Activated effector memory CD4-positive, alpha-beta T cell treated with anti-CD3 and anti-CD28 coated beads, Interleukin-2, amount 50 U/mL, for 16 hours (primary cell): Measurements from ENCODE around the gene COA5.
"Not testable (repeated sequence)": the region's sequence is repeated elsewhere in the genome, so short reads cannot be mapped to it uniquely, and the experiment has no call there.

ENCODE experiments used
- DNase-seq: peaks from one replicate; pipeline ENCODE4 v3.0.0-alpha.2; 2020

COA5 gene

DNA sequence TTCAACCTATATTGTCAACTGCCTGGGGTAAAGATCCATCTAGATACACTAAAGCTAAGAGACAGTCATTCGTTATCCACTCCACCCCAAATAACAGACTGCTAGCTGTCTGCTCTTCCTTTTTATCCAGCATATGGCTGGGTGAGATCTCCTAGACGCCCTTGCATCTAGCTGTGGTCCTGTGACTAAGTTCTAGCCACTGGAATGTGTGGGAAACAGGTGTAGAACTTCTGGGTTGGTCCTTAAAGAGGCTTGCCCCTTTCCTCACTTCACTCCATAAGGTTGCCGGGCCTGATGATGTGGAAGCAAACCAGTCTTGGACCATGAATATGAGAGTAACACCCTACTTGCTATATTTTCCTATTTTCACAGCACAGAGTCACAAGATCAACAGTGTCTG lies 3.2 kb downstream of the COA5 start:
- DNase-seq: no peak

- DNase-seq: no peak
Observed at GRCh38 chr2:98604547-98604946, 3.8 kb downstream of the COA5 start.

DNA sequence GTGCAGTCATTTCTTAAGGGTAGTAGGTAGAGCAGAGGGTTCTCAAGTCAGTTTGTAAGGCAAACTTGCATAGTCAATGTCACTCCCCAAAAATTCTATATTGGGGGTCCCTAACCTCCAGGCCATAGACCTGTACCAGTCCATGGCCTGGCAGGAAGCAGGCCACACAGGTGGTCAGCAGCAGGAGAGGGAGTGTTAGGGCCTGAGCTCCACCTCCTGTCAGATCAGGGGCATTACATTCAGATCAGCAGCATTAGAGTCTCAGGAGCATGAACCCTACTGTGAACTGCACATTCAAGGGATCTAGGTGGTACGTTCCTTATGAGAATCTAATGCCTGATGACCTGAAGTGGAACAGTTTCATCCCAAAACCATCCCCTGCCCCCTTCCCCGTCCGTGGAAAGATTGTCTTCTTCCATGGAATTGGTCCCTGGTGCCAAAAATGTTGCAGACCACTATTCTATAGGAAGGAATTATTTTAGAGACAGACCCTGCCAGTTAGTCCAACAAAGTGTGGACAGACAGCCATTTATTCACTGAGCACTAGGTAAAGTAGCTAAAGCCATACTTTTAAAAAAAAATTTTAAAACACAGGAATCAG lies 6.7 kb downstream of the COA5 start:
- no peak for DNase-seq

DNA sequence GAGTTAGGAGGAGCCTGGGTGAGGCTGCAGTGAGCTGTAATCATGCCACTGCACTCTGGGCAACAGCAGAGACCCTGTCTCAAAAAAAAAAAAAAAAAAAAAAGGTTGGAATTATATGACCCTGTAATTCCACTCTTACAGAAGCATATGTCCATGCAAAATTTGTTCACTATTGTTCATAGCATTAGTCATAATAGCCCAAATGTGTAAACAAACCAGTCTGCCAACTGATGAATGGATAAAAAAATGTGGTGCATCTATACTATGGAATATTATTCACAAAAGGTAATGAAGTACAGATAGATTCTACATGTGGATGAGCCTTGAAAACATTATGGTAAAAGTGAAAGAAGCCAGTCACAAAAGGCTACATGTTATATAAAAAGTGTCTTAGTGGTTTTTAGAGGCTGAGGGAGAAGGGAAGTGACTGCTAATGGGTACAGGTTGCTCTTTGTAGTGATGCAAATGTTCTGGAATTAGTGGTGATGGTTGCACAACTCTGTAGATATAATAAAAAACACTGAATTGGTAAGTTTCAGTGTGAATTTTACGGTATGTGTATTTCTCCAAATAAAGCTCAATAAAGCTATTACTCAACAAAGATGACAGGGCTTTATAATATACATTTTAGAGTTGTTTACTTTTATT lies 9.4 kb downstream of the COA5 start:
- DNase-seq: no peak

GRCh38 chr2:98594665-98595064 lies 13.6 kb downstream of the COA5 start:
- DNase-seq: not testable (repeated sequence)

- DNase-seq: peak; percentile 57
Observed at GRCh38 chr2:98592565-98592964, 15.7 kb downstream of the COA5 start.

DNA sequence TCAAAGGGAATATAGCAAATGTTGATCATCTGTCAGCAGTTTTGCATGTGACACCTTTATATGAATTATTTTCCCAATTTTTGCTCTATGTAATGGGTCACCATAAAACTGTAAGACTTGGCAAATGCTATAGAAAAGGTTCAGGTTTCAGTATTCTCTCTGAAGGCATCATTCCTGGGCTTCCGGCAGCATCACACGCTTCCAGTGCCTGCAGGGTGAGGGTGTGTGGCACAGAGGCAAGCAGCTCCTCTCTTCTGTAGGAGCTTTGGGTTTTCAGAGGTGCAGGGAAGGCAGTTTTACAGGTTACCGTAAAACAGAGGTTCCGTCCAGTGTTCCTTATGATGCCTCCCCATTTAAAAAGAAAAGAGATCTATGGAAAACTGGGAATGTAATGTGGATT lies 18.8 kb downstream of the COA5 start:
- DNase-seq: peak; percentile 12

DNA sequence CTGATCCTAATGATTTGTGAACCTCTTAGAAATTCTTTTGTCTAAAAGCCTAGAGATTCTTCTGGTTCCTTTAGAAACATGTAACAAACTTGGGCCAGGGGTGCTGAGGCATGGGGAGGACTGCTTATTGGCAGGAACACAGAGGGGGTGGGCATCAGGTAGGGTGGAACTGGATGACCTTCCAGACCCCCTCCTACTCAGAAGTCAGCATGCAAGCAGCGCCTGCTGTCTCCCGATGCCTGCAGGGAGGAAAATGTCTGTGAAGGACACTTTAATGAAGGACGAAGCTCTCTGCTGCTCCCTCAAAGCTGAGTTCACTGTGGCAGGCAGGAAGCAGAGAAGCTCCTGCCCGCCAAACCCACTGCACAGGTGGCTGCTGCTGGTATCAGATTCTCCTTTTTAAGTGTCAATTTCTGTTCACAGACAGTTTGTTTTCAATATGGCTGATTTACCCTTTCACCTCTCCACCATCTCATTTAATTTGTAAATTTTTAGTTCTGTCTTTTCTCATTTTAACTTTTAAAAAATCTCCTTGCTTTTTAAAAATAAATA lies 19.4 kb downstream of the COA5 start:
- peak; percentile 49 for DNase-seq

- peak; percentile 38 for DNase-seq
Observed at GRCh38 chr2:98586551-98587140, 21.7 kb downstream of the COA5 start.

DNA sequence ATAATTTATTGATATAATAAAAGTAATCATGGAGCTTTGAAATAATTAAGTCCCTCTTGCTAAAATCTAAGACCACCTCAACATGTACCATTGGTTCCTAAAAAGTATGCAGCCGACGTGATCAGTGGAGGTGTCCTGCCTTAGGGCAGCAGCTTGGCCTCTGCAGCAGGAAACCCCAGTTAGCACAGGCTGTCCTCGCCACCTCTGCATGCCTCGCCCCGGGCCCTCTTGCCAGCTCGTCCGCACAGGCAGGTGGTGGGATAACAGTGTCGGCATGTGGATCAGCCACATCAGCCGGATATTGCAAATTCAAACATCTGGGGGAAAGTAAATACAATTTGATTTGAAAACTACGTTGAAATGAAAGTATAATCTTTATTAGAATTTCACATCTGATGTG lies 22.9 kb downstream of the COA5 start:
- no peak for DNase-seq

DNA sequence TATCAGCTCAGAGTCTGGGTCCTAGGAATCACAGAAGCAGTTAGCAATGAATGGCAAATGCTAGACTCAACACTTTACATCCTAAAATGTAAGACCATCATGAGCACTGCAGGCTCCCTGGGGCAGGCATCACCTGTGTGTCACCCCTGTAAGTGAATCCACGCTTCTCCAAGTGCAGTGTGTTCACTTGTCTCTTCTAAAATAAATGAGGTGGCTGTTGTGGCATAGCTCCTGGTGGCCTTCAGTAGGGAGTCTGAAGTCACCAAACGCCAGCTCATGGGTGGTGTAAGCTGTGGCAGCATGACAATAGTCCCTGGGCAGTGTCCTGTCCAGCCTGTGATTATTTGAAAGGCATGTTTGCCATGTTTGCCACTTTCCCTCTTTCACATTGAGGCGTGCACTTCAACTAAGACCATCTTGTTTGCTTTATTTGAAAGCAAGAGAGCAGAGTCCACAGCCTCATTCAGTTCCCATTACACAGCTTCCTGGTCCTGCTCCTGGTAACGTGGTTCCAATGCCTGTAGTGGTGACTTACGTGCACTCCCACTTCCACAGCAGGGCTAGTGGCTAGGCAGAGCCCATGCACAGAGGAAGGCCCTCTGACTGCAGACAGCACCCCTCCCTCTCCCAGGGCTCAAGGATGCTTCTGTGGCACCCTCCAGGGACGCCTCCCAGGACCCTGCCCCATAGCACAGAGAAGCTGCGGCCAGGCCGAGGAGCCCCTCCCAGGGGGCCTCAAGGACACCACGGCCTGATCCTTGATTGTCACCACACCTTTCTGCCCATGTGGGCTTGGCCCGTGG lies 24.3 kb downstream of the COA5 start:
- DNase-seq: no peak

DNA sequence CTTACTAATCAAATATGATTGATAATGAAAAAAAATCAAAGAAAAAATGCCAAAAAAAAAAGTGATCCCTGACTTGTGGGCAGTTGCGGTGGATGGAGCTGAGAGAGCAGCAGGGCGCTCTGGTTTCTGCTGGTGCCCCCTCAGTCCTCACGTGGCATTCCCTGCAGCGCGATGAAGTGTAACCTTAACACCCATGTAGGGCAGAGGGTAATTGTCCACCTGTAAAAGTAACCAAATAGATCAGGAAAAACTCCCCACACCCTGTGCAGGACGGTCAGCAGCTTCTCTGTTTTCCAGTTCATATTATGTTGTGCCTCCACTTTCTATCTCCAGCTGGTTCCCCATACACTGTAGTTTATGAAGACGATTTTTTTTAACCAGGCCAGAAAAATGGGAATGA lies 25.0 kb downstream of the COA5 start:
- no peak for DNase-seq

DNA sequence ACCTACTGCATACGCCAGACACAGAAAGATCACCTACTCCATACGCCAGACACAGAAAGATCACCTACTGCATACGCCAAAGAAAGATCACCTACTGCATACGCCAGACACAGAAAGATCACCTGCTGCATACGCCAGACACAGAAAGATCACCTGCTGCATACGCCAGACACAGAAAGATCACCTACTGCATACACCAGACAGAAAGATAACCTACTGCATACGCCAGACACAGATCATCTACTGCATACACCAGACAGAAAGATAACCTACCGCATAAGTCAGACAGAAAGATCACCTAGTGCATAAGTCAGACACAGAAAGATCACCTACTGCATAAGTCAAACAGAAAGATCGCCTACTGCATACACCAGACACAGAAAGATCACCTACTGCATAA lies 25.8 kb downstream of the COA5 start:
- no peak for DNase-seq

DNA sequence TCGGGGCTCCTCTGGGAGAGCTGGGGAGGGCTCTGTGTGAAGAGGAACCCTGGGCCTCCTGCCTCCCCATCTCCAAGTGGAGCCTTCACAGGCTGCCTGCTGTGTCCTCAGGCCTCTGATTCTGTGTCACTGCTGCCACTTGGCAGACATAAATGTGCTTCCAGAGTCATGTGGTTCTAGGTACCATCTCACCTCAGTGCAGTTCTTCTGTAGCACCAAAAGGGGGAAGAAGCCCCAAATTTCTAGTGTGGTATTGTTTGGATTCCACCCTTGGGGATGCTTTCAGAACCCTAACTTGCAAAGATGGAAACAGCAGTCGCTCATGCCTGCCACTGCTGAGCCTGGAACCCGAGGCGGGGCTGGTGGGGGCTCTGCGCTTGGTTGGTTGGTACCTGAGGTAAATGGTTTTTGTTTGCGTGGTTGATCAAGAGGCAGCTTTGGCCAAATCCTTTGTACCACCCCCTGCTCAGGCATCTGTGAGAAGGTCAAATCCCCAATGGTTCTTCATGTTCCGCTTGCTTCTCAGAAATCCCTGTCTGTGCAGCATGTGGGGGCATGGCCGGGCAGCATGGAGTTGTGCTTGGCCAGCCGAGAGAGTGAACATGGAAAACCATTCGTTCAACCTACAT lies 27.5 kb downstream of the COA5 start:
- no peak for DNase-seq

GRCh38 chr2:98579926-98580325 lies 28.4 kb downstream of the COA5 start:
- DNase-seq: no peak

DNA sequence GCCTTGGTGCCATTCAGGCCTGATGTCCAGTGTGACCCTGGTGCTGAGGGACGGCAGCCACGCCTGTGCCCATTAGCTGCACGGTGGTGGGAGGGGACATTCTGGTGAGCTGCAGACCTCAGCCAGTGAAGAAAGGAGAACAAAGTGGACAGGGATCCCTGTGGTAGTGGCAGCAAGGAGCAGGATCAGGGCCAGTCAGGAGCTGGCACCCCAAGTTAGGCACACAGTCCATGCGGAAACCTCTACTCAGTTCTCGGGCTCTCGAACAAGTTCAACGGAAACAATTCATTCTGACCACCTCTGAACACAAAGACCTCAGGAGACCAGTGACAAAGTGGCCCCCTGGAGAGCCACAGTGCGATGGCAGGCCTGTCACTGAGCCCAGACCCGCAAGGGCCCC lies 30.1 kb downstream of the COA5 start:
- no peak for DNase-seq

DNA sequence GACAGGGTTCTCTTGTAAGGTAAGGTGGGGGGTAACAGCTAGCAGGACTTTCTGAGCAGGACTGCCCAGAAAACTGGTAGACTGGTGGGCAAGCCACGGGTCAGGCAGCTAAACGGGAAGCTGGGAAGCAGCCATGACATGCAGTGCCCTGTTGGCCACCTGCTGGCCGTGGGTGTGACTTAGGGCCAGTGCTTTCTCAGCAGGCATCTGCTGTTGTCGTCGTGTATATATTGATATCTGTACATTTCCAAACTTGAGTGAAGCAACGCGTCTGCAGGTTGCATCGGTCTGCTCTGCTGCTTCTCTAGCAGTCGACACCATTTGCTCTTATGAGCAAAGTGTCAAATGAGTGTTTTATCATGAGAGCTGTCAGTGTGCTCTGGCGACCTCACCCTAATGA lies 31.0 kb downstream of the COA5 start:
- peak; percentile 55 for DNase-seq

GRCh38 chr2:98576666-98577312 lies 31.5 kb downstream of the COA5 start:
- DNase-seq: peak; percentile 57

- peak; percentile 41 for DNase-seq
Observed at GRCh38 chr2:98573426-98573825, 34.9 kb downstream of the COA5 start.

- peak; percentile 27 for DNase-seq
Observed at GRCh38 chr2:98572676-98573075, 35.6 kb downstream of the COA5 start.

DNA sequence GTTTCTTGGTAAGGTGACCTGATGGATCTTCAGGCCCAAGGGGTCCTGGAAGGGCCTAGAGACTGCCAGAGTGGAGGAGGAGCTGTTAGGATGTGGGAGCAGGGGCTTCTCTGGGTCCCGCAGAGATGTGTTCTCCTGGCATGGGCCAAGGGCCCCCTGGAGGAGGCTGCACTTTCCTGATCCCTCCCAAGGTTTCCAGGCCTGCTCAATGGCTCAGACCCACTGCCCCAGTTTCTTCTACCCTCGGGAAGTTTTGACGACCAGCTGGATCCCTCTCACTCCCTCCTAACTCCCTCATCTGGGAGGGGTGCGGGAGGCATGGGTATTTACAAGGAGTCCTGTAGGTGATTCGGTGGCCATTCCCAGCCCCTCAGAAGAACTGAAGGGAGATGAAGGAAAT lies 36.1 kb downstream of the COA5 start:
- DNase-seq: peak; percentile 37

DNA sequence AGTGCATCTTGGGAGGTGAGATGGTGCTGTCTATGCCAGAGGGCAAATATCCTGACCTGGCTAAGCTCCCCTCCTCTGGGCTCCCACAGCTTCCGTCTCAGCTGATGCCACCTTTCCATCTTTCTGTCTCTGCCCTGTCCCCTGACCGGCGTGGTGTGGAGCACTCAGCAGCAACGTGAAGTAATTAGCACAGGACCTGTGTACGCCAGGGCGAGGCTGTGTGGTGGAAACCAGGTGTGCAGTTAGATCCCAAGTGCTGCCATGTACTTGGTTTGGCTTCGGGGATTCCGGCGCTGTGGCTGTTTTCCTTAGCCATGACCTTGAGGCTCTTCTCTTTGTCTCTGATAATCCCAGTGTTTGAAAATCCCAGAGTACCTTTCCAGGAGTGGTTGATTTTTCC lies 36.5 kb downstream of the COA5 start:
- peak; percentile 54 for DNase-seq
